Colonic mucosa (tissue), 4 donors: ENCODE results near the gene ADD2. TPM values are rescaled to one million over a fixed set of nuclear protein-coding genes. Genes with fewer than 3 reads are reported as not detected.

Experiments used
- DNase-seq: peaks from one replicate; pipeline ENCODE4 v3.0.0-alpha.2; 2020
- H3K27ac ChIP-seq: fragments of 200-600 bp; one replicate; pipeline ENCODE4 v1.8.0; 2021
- H3K27me3 ChIP-seq: fragments of 200-600 bp; one replicate; pipeline ENCODE4 v1.8.0; 2021
- H3K36me3 ChIP-seq: fragments of 200-600 bp; one replicate; pipeline ENCODE4 v1.8.0; 2021
- H3K4me1 ChIP-seq: fragments of 200-600 bp; one replicate; pipeline ENCODE4 v1.8.0; 2021; ENCODE audit warnings: mild to moderate bottlenecking
- H3K4me3 ChIP-seq: fragments of 200-600 bp; one replicate; pipeline ENCODE4 v1.8.0; 2021
- H3K9ac ChIP-seq, 2 donors: one replicate each; pipeline ENCODE4 v1.7.0; 2013; ENCODE audit warnings: control low read depth in 2 of 2, low read depth in 2 of 2, low read length in 2 of 2
- H3K9me3 ChIP-seq: fragments of 200-600 bp; one replicate; pipeline ENCODE4 v1.8.0; 2021
- intact Hi-C: fragments of 100-400 bp; cut with DNase I; formaldehyde crosslinking; loops from one replicate; pipeline ENCODE4 v1.14.1; 2022
- total RNA-seq, 2 donors: library from RNA; stranded (reverse); fragmentation: NEBNext Ultra II Directional in 1 of 2; extraction: Animal tissue kit (Norgen Biotek cat#: 25700) in 1 of 2; gene quantifications; one replicate each; pipeline ENCODE4 v1.2.1, GENCODE V29; 2021
- TF ChIP-seq, protein P1 (sequence below): fragments of 200-600 bp; IDR thresholded peaks from one replicate; pipeline ENCODE4 v1.8.0; 2022; ENCODE audit warnings: antibody characterized with exemption, mild to moderate bottlenecking
- donor health status: healthy.
- donor health status: DM: no; HTN: no; CAD: no.
- donor health status: DM: no; HTN: no; CAD: no.

The ADD2 gene
- total RNA-seq, 2 donors from 2014 or later: 0.79 to 1.1 TPM

GRCh38 chr2:70718241-70718640 is 49.8 kb downstream of the ADD2 start:
- no peak overlapping the region for H3K9ac ChIP-seq
- H3K36me3 ChIP-seq: no peaks in the 10 kb centered on the region
- no peak for DNase-seq
- H3K27me3 ChIP-seq: no peaks in the 10 kb centered on the region
- no peak overlapping the region for H3K4me3 ChIP-seq
- TF ChIP-seq, protein P1, sequence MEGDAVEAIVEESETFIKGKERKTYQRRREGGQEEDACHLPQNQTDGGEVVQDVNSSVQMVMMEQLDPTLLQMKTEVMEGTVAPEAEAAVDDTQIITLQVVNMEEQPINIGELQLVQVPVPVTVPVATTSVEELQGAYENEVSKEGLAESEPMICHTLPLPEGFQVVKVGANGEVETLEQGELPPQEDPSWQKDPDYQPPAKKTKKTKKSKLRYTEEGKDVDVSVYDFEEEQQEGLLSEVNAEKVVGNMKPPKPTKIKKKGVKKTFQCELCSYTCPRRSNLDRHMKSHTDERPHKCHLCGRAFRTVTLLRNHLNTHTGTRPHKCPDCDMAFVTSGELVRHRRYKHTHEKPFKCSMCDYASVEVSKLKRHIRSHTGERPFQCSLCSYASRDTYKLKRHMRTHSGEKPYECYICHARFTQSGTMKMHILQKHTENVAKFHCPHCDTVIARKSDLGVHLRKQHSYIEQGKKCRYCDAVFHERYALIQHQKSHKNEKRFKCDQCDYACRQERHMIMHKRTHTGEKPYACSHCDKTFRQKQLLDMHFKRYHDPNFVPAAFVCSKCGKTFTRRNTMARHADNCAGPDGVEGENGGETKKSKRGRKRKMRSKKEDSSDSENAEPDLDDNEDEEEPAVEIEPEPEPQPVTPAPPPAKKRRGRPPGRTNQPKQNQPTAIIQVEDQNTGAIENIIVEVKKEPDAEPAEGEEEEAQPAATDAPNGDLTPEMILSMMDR: no peak
- no peaks in the 10 kb centered on the region for H3K9me3 ChIP-seq
- H3K27ac ChIP-seq: no peak overlapping the region
- H3K4me1 ChIP-seq: no peaks in the 10 kb centered on the region
- intact Hi-C loops: no loop called here

- no peak overlapping the region for H3K9ac ChIP-seq
- H3K27me3 ChIP-seq: no peaks in the 10 kb centered on the region
- H3K9me3 ChIP-seq: no peaks in the 10 kb centered on the region
- TF ChIP-seq, protein P1: no peak
- H3K4me1 ChIP-seq: no peaks in the 10 kb centered on the region
- no peak overlapping the region for H3K27ac ChIP-seq
- intact Hi-C loops: no loop called here
- no peak for DNase-seq
- H3K4me3 ChIP-seq: no peak overlapping the region
- no peaks in the 10 kb centered on the region for H3K36me3 ChIP-seq
Observed at GRCh38 chr2:70717431-70718038, 50.5 kb downstream of the ADD2 start.

DNA sequence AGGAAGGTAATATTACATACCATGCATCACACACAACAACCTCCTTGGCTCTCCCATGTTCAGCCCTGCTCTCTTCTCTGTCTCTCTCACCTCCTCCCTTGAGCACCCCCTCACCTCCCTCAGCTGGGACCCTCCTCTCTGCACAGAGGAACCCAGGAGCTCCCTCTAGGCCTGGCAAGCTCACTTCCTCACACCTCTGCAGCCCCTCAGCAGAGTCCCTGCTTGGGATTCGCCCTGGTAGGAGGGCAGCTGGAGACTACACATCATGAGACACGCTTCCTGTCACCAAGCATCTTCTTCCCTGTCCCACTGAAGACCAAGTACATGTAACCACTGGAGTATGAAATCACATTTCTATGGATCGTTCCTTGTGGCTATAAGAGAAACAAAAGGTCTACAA is 51.0 kb downstream of the ADD2 start:
- H3K36me3 ChIP-seq: no peaks in the 10 kb centered on the region
- H3K27me3 ChIP-seq: no peaks in the 10 kb centered on the region
- TF ChIP-seq, protein P1: no peak
- no peak overlapping the region for H3K9ac ChIP-seq
- no peaks in the 10 kb centered on the region for H3K4me1 ChIP-seq
- H3K4me3 ChIP-seq: no peak overlapping the region
- intact Hi-C loops: no loop called here
- DNase-seq: no peak
- no peak overlapping the region for H3K27ac ChIP-seq
- H3K9me3 ChIP-seq: no peaks in the 10 kb centered on the region

DNA sequence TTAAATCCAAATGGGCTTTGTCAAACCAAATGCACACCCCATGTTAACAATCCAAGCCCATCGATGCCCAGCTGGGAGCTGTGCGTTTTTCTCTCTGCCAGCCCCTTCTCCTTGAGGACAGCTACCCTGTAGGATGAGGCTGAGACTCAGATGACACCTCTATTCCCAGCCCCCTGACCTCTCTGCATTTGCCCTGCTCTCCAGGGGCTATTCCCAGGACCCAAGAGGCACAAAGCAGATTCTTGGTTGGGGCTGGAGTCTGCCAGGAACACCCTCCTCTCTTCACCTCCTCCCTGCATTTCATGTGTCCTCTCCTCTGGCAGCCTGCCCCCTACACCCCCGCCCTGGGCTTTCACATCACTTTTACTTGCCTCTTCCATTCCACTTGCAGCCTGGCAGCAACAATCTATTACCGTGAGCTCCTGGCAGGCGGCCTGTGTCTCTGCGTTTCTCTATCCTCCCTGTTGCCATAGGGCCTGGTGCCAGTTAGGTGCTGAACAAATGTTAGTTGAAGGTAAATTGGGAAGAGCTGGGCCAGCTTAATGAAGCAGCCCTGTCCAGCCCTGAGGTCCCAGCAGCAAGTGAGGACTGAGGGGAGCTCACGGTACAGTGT is 51.8 kb downstream of the ADD2 start:
- intact Hi-C loops: no loop called here
- H3K9me3 ChIP-seq: no peaks in the 10 kb centered on the region
- H3K27ac ChIP-seq: no peak overlapping the region
- H3K27me3 ChIP-seq: no peaks in the 10 kb centered on the region
- H3K4me3 ChIP-seq: no peak overlapping the region
- no peaks in the 10 kb centered on the region for H3K4me1 ChIP-seq
- H3K36me3 ChIP-seq: no peaks in the 10 kb centered on the region
- no peak for DNase-seq
- H3K9ac ChIP-seq: no peak overlapping the region
- TF ChIP-seq, protein P1: no peak

DNA sequence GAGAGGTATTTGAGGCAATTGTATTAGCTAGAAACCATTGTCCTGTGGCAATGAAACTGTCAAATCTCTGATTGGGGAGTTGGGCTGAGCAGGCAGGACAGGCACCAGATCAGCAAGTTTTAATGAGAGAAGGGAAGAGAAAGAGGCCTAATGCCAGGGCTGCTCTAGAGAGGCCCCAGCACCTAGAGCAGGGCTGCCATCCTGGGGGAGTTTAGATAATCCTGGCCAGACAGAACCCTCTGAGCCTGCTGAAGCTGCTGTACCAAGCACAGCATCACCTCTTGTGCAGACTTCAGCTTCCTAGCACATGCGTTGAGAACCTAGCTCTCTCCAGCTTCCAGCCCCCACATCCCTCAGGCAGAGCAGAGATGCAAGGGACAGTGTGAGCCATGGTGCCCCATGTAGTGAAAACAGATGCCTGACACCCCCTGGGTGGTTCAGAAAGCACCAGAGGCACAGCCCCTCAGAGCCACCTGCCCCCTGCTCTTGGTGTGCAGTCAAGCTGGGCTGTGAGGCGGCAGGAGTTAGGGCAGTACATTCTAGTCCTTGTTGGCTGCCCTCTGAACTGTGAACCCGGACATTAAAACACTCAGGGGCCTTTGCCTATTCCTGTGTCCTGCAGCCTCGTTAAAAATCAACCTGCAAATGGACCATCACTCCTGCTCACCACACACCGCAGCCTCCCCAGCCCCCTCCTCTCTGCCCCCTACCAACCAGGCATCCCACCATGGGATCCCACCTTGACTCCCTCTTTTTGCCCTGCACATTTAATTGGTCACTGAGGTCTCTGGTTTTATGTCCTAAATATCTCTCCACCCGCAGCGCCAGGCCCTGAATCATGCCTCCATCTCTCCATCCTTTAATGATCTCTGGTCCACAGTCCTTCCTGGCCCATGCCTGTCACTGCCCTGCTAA is 52.7 kb downstream of the ADD2 start:
- DNase-seq: no peak
- Histone ChIP-seq H3K9me3 (no peaks in the 10 kb centered on the region), H3K27me3 (no peaks in the 10 kb centered on the region), H3K27ac (no peak overlapping the region), H3K4me1 (no peaks in the 10 kb centered on the region), H3K36me3 (no peaks in the 10 kb centered on the region), H3K4me3 (no peak overlapping the region), H3K9ac (no peak overlapping the region)
- intact Hi-C loops: no loop called here
- TF ChIP-seq, protein P1: no peak
